ENCODE results near the gene FHAD1. TPM values are rescaled to one million over a fixed set of nuclear protein-coding genes. Genes with fewer than 3 reads are reported as not detected.
A peak's percentile ranks its signal among the peaks of the same experiment; 100 is the strongest.
"Not testable (repeated sequence)": the region's sequence is repeated elsewhere in the genome, so short reads cannot be mapped to it uniquely, and the experiment has no call there.

FHAD1 gene
- total RNA-seq, 1 donor from 2014 or later, result 3.1 TPM

GRCh38 chr1:15290382-15290781 is 43.4 kb downstream of the FHAD1 start:
- ATAC-seq (no peak), DNase-seq (ENCODE audit: low spot score) (peak; percentile 23)
- intact Hi-C loops (cut with DNase I), result no loop called here

DNA sequence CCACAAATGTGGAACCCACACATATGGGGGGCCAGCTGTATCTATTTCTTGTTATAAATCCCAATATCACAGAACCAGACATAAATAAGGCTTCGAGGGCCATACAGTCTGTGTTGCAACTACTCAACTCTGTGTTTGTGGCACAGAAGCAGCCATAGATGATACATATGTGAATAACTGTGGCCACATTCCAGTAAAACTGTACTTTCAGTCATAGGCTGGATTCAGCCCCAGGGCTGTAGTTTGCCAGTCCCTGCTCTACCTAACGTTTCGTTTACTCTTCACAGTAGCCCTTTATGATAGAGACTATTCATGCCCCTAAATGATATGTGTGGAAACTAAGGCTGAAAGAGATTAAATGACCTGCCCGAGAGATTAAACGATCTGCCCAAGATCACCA is 48.7 kb downstream of the FHAD1 start:
- intact Hi-C loops (cut with DNase I), result no loop called here
- DNase-seq (ENCODE audit: low spot score) (no peak), ATAC-seq (no peak)

GRCh38 chr1:15296585-15297321 is 49.7 kb downstream of the FHAD1 start:
- intact Hi-C loops (cut with DNase I), result no loop called here
- DNase-seq (ENCODE audit: low spot score) (peak; percentile 50), ATAC-seq (no peak)

DNA sequence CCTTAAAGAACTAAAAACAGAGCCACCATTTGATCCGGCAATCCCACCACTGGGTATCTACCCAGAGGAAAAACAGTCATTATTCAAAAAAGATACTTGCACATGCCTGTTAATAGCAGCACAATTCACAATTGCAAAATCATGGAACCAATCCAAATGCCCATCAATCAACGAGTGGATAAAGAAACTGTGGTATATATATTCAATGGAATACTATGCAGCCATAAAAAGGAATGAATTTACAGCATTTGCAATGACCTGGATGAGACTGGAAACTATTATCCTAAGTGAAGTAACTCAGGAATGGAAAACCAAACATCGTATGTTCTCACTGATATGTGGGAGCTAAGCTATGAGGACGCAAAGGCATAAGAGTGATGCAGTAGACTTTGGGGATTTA is 51.0 kb downstream of the FHAD1 start:
- DNase-seq (ENCODE audit: low spot score); ATAC-seq; intact Hi-C loops (cut with DNase I): not testable (repeated sequence)

DNA sequence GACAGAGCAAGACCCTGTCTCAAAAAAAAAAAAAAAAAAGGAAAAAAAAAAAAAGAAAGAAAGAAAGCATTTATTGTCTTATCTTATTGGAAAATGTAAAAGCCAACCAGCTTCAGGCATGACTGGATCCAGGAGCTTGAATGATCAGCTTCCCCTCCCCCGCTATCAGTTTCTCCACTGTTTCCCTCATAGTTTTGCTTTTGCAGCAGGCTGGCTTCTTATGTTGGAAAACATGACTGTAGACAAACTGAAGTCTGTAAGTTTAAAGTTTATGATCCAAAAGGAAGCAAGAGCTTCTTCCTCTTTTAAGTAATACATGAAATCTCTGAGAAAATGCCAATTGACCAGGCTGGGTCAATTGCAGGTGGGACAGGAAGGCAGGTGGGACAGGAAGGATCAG is 52.2 kb downstream of the FHAD1 start:
- DNase-seq (ENCODE audit: low spot score) (no peak), ATAC-seq (no peak)

GRCh38 chr1:15299806-15300205 is 52.8 kb downstream of the FHAD1 start:
- intact Hi-C loops (cut with DNase I), result no loop called here
- DNase-seq (ENCODE audit: low spot score), result peak; percentile 31
- ATAC-seq, result no peak

More for the DNA sequence above, 52.2 kb downstream of the FHAD1 start:
- intact Hi-C loops (cut with DNase I), result no loop called here

DNA sequence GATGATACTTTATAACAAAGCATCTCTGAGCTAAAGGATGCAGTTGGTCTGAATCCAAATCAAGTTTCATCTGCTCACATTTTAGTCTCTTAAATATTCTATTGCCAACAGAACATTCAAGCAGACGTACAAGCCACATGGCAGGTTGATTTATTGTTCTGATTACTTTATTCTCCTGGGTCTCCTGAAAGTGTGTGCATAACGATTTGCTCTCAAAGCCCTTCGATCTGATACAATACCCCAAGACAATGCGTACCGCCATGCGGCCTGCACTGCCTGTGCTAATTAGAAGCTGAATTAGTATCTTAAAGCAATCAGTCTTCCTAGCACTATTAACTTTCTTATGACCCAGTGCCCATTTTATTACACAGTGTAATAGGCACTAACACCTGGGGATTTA is 56.9 kb downstream of the FHAD1 start:
- intact Hi-C loops (cut with DNase I), result no loop called here
- peak; percentile 15 for DNase-seq (ENCODE audit: low spot score)
- no peak for ATAC-seq

GRCh38 chr1:15304708-15305467 is 57.9 kb downstream of the FHAD1 start:
- ATAC-seq (peak; percentile 62), DNase-seq (ENCODE audit: low spot score) (peak; percentile 85)
- intact Hi-C loops (cut with DNase I), result no loop called here

DNA sequence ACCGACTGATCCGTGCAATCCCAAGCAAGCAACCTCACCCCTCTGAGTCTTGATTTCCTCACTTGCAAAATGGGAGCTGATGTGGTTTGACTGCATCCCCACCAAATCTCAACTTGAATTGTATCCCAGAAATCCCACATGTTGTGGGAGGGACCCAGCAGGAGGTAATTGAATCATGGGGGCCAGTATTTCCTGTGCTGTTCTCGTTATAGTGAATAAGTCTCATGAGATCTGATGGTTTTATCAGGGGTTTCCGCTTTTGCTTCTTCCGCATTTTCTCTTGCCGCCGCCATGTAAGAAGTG is 58.4 kb downstream of the FHAD1 start:
- ATAC-seq (no peak), DNase-seq (ENCODE audit: low spot score) (peak; percentile 8)
- intact Hi-C loops (cut with DNase I), result no loop called here

GRCh38 chr1:15306352-15306751 is 59.3 kb downstream of the FHAD1 start:
- peak; percentile 5 for DNase-seq (ENCODE audit: low spot score)
- ATAC-seq; intact Hi-C loops (cut with DNase I): not testable (repeated sequence)

DNA sequence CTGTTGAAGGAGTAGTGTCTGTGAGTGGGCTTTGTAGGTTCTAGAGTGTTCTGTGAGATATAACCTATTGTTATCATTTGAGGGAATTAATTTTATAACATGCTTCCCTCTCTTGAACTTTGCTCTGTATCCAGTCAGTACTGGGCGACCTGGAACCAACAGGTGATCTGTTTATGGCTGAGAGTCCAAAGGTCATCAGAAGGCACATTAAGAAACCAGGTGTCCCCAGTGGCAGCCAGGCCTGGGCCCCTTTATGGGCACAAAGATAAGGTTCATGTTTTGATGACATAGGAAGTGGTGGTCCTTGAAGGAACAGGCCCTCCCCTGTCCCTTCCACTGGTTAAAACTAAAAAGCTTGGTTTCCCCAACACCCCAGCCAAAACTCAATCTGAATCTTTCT is 61.1 kb downstream of the FHAD1 start:
- ATAC-seq (no peak), DNase-seq (ENCODE audit: low spot score) (no peak)
- intact Hi-C loops (cut with DNase I), result no loop called here

DNA sequence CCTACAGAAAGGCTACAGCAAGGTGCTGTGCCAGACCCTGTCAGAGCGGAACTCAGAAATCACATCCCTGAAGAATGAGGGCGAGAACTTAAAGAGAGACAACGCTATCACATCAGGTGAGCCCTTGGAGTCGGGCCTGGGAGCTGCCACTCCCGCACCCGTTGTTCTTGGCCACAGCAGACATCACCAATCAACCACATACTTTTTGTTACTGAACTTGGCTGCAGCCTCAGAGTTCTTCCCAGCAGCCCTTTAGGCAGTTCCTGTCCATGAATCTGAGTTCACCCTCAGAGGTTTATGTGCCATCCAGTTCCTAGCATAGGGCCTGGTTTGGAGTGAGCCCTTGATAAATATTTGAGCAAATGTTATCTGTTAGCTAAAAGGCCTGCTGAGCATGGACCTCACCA is 61.6 kb downstream of the FHAD1 start:
- DNase-seq (ENCODE audit: low spot score) (no peak), ATAC-seq (no peak)
- intact Hi-C loops (cut with DNase I), result no loop called here

GRCh38 chr1:15309687-15310086 is 62.7 kb downstream of the FHAD1 start:
- no peak for DNase-seq (ENCODE audit: low spot score)
- intact Hi-C loops (cut with DNase I), result no loop called here
- ATAC-seq, result no peak

GRCh38 chr1:15310544-15310943 is 63.5 kb downstream of the FHAD1 start:
- DNase-seq (ENCODE audit: low spot score) (no peak), ATAC-seq (no peak)
- intact Hi-C loops (cut with DNase I), result no loop called here

DNA sequence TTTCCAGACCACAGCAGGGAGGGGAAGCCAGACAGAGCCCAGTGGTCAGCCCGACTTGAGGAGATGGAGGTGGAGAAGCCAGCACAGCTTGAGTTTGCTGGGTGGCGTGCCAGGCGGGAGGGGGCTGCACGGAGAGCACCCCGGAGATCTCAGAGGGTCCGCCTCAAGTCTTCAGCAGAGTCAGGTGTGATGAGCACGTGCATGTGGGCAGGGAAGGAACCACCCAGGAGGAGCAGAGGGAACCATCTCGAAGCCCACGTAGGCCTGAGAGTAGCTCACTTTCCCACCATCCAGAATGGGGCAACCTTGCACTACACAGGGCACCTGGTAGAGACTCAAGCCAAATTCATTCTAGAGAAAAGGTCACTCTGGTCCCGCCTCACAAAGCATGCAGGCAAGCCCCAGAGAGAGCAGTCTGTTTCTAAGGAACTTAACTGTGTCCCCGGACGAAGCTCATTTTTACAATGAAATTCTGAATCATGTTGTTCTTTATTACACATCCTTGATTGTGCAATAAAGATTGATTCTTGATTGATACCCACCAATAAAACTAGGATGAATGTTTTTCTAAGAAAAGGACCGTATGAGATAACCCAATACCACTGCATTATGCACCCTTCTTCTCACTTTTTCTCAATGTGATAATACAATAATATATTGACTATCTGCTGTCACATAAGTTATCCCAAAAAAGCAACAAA is 64.2 kb downstream of the FHAD1 start:
- intact Hi-C loops (cut with DNase I), result no loop called here
- no peak for DNase-seq (ENCODE audit: low spot score)
- ATAC-seq, result no peak

DNA sequence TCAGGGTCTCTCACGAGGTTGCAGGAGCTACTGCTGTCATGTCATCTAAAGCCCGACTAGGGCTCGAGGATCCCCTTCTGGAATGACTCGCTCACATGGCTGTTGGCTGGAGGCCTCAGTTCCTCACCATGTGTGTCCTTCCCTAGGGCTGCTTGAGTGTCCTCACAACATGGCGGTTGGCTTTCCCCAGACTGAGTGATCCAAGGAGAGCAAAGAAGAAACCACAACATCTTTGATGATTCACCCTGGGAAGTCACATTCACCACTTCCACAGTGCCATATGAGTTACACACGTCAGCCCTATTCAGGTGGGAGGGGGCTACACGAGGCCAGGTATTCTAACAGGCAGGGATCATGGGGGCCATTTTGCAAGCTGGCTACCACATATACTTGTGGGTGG is 64.9 kb downstream of the FHAD1 start:
- ATAC-seq (no peak), DNase-seq (ENCODE audit: low spot score) (no peak)
- intact Hi-C loops (cut with DNase I), result no loop called here

GRCh38 chr1:15312626-15313411 is 65.8 kb downstream of the FHAD1 start:
- no peak for ATAC-seq
- no peak for DNase-seq (ENCODE audit: low spot score)
- intact Hi-C loops (cut with DNase I), result no loop called here

DNA sequence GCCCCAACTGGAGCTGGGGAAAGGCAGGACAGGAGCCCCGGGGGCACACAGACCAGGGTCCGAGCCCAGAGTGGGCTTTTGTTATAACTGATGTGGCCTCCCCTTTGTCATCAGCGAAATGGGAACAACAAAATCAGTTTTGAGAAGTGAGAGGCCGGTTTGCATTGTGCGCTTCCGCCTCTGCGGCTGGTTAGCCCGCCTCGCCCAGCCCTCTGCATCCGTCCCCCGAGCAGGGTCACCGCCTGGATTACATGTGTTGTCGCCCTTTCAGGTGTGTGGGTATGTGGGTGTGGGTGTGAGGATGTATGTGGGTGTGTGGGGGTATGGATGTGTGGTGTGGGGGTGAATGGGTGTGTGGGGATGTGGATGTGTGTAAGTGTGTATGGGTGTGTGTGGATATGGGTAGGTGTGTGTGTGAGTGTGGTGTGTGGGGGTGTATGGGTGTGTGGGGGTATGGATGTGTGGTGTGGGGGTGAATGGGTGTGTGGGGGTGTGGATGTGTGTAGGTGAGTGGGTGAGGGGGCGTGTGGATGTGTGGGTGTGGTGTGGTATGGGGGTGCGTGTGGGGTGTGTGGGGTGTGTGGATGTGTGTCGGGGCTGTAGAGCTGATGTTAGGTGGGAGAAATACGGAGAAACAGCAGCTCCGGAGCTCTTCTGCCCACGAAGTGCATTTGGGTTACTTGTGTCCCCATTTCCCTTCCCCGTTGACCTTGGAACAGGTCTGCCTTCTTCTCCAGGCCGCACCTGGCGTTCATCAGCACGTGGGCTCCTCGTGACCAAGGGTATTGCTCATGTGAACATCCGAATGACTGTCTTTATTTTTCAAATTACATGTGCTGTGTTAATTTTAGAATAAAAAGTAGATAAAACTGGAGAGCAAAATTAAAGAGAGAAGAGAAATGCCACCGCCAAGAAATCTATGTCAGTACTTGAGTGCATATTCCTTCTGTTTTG is 67.6 kb downstream of the FHAD1 start:
- ATAC-seq, result no peak
- no peak for DNase-seq (ENCODE audit: low spot score)
- intact Hi-C loops (cut with DNase I), result no loop called here
